H9 (cell line): Measurements from ENCODE around the gene CAVIN3. TPM values are rescaled to one million over a fixed set of nuclear protein-coding genes. Genes with fewer than 3 reads are reported as not detected.
"Not testable (repeated sequence)": the region's sequence is repeated elsewhere in the genome, so short reads cannot be mapped to it uniquely, and the experiment has no call there.

ENCODE experiments used
- DNase-seq: peaks from one replicate; pipeline ENCODE4 v3.0.0-alpha.2; 2017
- H2AFZ ChIP-seq: one replicate; pipeline ENCODE4 v1.6.1; 2013; ENCODE audit warnings: mild to moderate bottlenecking, low read length, control low read depth, moderate library complexity
- H2AK5ac ChIP-seq: 2 replicates; pipeline ENCODE4 v1.6.1; 2013; ENCODE audit warnings: low read length, control low read depth, mixed read lengths; ENCODE audit not compliant: insufficient read length
- H2BK120ac ChIP-seq: one replicate; pipeline ENCODE4 v1.6.1; 2013; ENCODE audit warnings: low read depth, mild to moderate bottlenecking, low read length, control low read depth, inconsistent platforms; ENCODE audit not compliant: poor library complexity, severe bottlenecking
- H2BK12ac ChIP-seq: 2 replicates; pipeline ENCODE4 v1.6.1; 2013; ENCODE audit warnings: low read length, control low read depth, mixed read lengths, low read depth; ENCODE audit not compliant: insufficient read length
- H2BK15ac ChIP-seq: 2 replicates; pipeline ENCODE4 v1.6.1; 2013; ENCODE audit warnings: low read depth, low read length, control low read depth
- H2BK20ac ChIP-seq: one replicate; pipeline ENCODE4 v1.6.1; 2013; ENCODE audit warnings: low read depth, mild to moderate bottlenecking, low read length, control low read depth, inconsistent platforms; ENCODE audit not compliant: poor library complexity, severe bottlenecking
- H2BK5ac ChIP-seq: 2 replicates; pipeline ENCODE4 v1.6.1; 2013; ENCODE audit warnings: low read length, control low read depth, mixed read lengths; ENCODE audit not compliant: insufficient read length
- H3K14ac ChIP-seq: 2 replicates; pipeline ENCODE4 v1.6.1; 2013; ENCODE audit warnings: low read length, control low read depth; ENCODE audit not compliant: insufficient read depth
- H3K18ac ChIP-seq: 2 replicates; pipeline ENCODE4 v1.6.1; 2013; ENCODE audit warnings: low read depth, mild to moderate bottlenecking, mixed read lengths, low read length, control low read depth; ENCODE audit not compliant: insufficient read length
- H3K23ac ChIP-seq: 2 replicates; pipeline ENCODE4 v1.6.1; 2013; ENCODE audit warnings: low read length, control low read depth, mixed read lengths, low read depth; ENCODE audit not compliant: insufficient read length
- H3K23me2 ChIP-seq: 2 replicates; pipeline ENCODE4 v1.6.1; 2013; ENCODE audit warnings: low read depth, mild to moderate bottlenecking, mixed read lengths, low read length, control low read depth; ENCODE audit not compliant: insufficient read length, poor library complexity, severe bottlenecking
- H3K27ac ChIP-seq: 2 replicates; pipeline ENCODE4 v1.5.1; 2013; ENCODE audit warnings: low read length, control low read depth, mixed read lengths, low read depth; ENCODE audit not compliant: insufficient read length
- H3K27me3 ChIP-seq: 2 replicates; pipeline ENCODE4 v1.6.1; 2013; ENCODE audit warnings: low read length, control low read depth, inconsistent platforms; ENCODE audit not compliant: insufficient read depth
- H3K4ac ChIP-seq: 2 replicates; pipeline ENCODE4 v1.6.1; 2013; ENCODE audit warnings: low read depth, mild to moderate bottlenecking, control low read depth, inconsistent platforms, low read length, moderate library complexity
- H3K4me1 ChIP-seq: 2 replicates; pipeline ENCODE4 v1.6.1; 2013; ENCODE audit warnings: low read length, control low read depth, inconsistent platforms; ENCODE audit not compliant: insufficient read depth
- H3K4me2 ChIP-seq: 2 replicates; pipeline ENCODE4 v1.6.1; 2013; ENCODE audit warnings: low read length, control low read depth, mixed read lengths; ENCODE audit not compliant: insufficient read length, insufficient read depth
- H3K56ac ChIP-seq: 2 replicates; pipeline ENCODE4 v1.6.1; 2013; ENCODE audit warnings: low read depth, mild to moderate bottlenecking, mixed read lengths, low read length, control low read depth; ENCODE audit not compliant: insufficient read length
- H3K79me1 ChIP-seq: 2 replicates; pipeline ENCODE4 v1.6.1; 2013; ENCODE audit warnings: low read depth, mild to moderate bottlenecking, moderate library complexity, low read length, control low read depth, inconsistent platforms; ENCODE audit not compliant: insufficient read depth, poor library complexity, severe bottlenecking
- H3K79me2 ChIP-seq: 2 replicates; pipeline ENCODE4 v1.6.1; 2013; ENCODE audit warnings: low read length, control low read depth, inconsistent platforms; ENCODE audit not compliant: insufficient read depth
- H3K9ac ChIP-seq: 2 replicates; pipeline ENCODE4 v1.6.1; 2013; ENCODE audit warnings: low read length, control low read depth, mixed read lengths; ENCODE audit not compliant: insufficient read length; ENCODE audit errors: extremely low read depth
- H3K9me3 ChIP-seq: one replicate; pipeline ENCODE4 v1.6.1; 2013; ENCODE audit warnings: low read depth, low read length, inconsistent platforms; ENCODE audit not compliant: control insufficient read depth
- H3T11ph ChIP-seq: one replicate; pipeline ENCODE4 v1.6.1; 2013; ENCODE audit warnings: mild to moderate bottlenecking, low read length, control low read depth, inconsistent platforms
- H4K20me1 ChIP-seq: one replicate; pipeline ENCODE4 v1.6.1; 2013; ENCODE audit not compliant: control insufficient read depth, insufficient read length, insufficient read depth
- H4K5ac ChIP-seq: 2 replicates; pipeline ENCODE4 v1.6.1; 2013; ENCODE audit warnings: low read depth, mild to moderate bottlenecking, mixed read lengths, low read length, control low read depth; ENCODE audit not compliant: insufficient read length
- H4K8ac ChIP-seq: replicated peaks from 2 replicates; pipeline ENCODE4 v1.6.1; 2013; ENCODE audit warnings: low read length, control low read depth, mixed read lengths, low read depth; ENCODE audit not compliant: insufficient read length
- H4K91ac ChIP-seq: 2 replicates; pipeline ENCODE4 v1.6.1; 2013; ENCODE audit warnings: low read depth, mild to moderate bottlenecking, moderate library complexity, mixed read lengths, low read length, control low read depth; ENCODE audit not compliant: insufficient read length
- H3K27ac Mint-ChIP-seq, 3 experiments: 2 replicates in 2 of 3; 3 replicates in 1 of 3; pipeline ENCODE4 v1.8.0; 2020 to 2021; ENCODE audit warnings: mixed read lengths in 3 of 3, mild to moderate bottlenecking in 1 of 3, moderate library complexity in 1 of 3
- H3K27me3 Mint-ChIP-seq: 2 replicates; pipeline ENCODE4 v1.8.0; 2021; ENCODE audit warnings: low read depth, mild to moderate bottlenecking, moderate library complexity, mixed read lengths
- H3K36me3 Mint-ChIP-seq, 3 experiments: 2 replicates in 2 of 3; 3 replicates in 1 of 3; pipeline ENCODE4 v1.8.0; 2020 to 2021; ENCODE audit warnings: low read depth in 3 of 3, mixed read lengths in 3 of 3; ENCODE audit not compliant: insufficient read depth in 1 of 3
- H3K4me1 Mint-ChIP-seq, 2 experiments: 2 replicates each; pipeline ENCODE4 v1.8.0; 2020; ENCODE audit warnings: mixed read lengths in 2 of 2
- H3K4me3 Mint-ChIP-seq, 2 experiments: 2 replicates in 1 of 2; 3 replicates in 1 of 2; pipeline ENCODE4 v1.8.0; 2020 to 2021; ENCODE audit warnings: mild to moderate bottlenecking in 2 of 2, mixed read lengths in 2 of 2, moderate library complexity in 1 of 2
- H3K9me3 Mint-ChIP-seq, 2 experiments: 2 replicates in 1 of 2; 3 replicates in 1 of 2; pipeline ENCODE4 v1.8.0; 2020; ENCODE audit warnings: mild to moderate bottlenecking in 2 of 2, mixed read lengths in 2 of 2, moderate library complexity in 1 of 2
- WGBS: extraction: QIAGEN DNeasy Blood & Tissue Kit; methylation state at CpG from one replicate; pipeline ENCODE4 v1.1.7; 2013; ENCODE audit warnings: missing lambda C conversion rate, low lambda C conversion rate, mixed read lengths; ENCODE audit not compliant: insufficient read length; ENCODE audit errors: extremely low coverage; 5-methylcytosine and 5-hydroxymethylcytosine counted together
- total RNA-seq: library from RNA; stranded (reverse); gene quantifications from 2 replicates; pipeline ENCODE4 v1.2.1, GENCODE V29; 2021
- TF ChIP-seq, protein P1 (sequence below): fragments of 200-600 bp; sonication (generic); conservative IDR thresholded peaks from 3 replicates; pipeline ENCODE4 v1.8.0; 2021; ENCODE audit warnings: antibody characterized with exemption, mild to moderate bottlenecking

Gene CAVIN3
- total RNA-seq, 1 experiment from 2014 or later: 60.0 TPM

DNA sequence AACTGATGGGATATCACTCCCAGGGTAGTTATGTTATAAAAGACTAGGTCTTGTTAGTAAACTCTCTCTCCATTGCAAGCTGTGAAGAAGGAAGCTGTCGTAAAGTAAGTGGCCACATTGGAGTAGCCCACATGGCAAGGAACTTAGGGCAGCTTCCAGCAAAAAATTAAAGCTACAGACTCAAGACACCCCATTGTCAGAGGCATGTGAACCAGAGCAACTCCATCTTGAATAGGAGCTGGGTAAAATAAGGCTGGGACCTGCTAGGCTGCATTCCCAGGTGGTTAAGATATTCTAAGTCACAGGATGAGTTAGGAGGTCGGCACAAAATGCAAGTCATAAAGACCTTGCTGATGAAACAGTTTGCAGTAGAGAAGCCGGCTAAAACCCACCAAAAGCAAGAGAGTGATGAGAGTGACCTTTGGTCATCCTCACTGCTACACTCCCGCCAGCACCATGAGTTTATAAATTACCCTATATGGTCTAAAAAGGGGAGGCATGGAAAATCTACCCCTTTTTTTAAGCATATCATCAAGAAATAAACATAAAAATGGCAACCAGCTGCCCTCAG lies 36.8 kb downstream of the CAVIN3 start:
- H3K79me2 ChIP-seq: no peaks in the 10 kb centered on the region
- H3K27ac Mint-ChIP-seq: no peak overlapping the region
- no peak overlapping the region for H2BK20ac ChIP-seq
- H3K9me3 Mint-ChIP-seq: no peaks in the 10 kb centered on the region; a peak in 1 of 5 replicates
- no peak overlapping the region for H3T11ph ChIP-seq
- H3K4ac ChIP-seq: no peak overlapping the region
- no peak overlapping the region for H2BK12ac ChIP-seq
- no peak overlapping the region for H3K4me2 ChIP-seq
- H3K18ac ChIP-seq: no peak overlapping the region
- no peak for DNase-seq
- H3K4me3 Mint-ChIP-seq: no peak overlapping the region
- peaks cover 16% of the 10 kb centered on the region; the same call in 1 of the 2 replicates for H3K27me3 ChIP-seq
- no peak overlapping the region for H4K5ac ChIP-seq
- no peaks in the 10 kb centered on the region for H3K23me2 ChIP-seq
- H4K20me1 ChIP-seq: no peaks in the 10 kb centered on the region
- no peaks in the 10 kb centered on the region for H3K79me1 ChIP-seq
- no peak overlapping the region for H3K23ac ChIP-seq
- H3K56ac ChIP-seq: no peak overlapping the region
- H3K27me3 Mint-ChIP-seq: peaks cover 98% of the 10 kb centered on the region
- H2AK5ac ChIP-seq: no peak overlapping the region
- no peak overlapping the region for H4K8ac ChIP-seq
- no peak overlapping the region for H3K27ac ChIP-seq
- no peaks in the 10 kb centered on the region for H3K4me1 ChIP-seq
- TF ChIP-seq, protein P1, sequence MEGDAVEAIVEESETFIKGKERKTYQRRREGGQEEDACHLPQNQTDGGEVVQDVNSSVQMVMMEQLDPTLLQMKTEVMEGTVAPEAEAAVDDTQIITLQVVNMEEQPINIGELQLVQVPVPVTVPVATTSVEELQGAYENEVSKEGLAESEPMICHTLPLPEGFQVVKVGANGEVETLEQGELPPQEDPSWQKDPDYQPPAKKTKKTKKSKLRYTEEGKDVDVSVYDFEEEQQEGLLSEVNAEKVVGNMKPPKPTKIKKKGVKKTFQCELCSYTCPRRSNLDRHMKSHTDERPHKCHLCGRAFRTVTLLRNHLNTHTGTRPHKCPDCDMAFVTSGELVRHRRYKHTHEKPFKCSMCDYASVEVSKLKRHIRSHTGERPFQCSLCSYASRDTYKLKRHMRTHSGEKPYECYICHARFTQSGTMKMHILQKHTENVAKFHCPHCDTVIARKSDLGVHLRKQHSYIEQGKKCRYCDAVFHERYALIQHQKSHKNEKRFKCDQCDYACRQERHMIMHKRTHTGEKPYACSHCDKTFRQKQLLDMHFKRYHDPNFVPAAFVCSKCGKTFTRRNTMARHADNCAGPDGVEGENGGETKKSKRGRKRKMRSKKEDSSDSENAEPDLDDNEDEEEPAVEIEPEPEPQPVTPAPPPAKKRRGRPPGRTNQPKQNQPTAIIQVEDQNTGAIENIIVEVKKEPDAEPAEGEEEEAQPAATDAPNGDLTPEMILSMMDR: no peak
- H2AFZ ChIP-seq: no peak overlapping the region
- H3K36me3 Mint-ChIP-seq: no peaks in the 10 kb centered on the region
- no peak overlapping the region for H2BK120ac ChIP-seq
- peaks cover 29 to 33% of the 10 kb centered on the region in 2 experiments for H3K4me1 Mint-ChIP-seq
- no CpG with 5 or more reads among the region's 4 CpGs for WGBS
- H3K9me3 ChIP-seq: no peaks in the 10 kb centered on the region
- H3K9ac ChIP-seq: no peak overlapping the region
- H2BK15ac ChIP-seq: no peak overlapping the region
- H2BK5ac ChIP-seq: no peak overlapping the region
- H4K91ac ChIP-seq: no peak overlapping the region
- no peak overlapping the region for H3K14ac ChIP-seq

DNA sequence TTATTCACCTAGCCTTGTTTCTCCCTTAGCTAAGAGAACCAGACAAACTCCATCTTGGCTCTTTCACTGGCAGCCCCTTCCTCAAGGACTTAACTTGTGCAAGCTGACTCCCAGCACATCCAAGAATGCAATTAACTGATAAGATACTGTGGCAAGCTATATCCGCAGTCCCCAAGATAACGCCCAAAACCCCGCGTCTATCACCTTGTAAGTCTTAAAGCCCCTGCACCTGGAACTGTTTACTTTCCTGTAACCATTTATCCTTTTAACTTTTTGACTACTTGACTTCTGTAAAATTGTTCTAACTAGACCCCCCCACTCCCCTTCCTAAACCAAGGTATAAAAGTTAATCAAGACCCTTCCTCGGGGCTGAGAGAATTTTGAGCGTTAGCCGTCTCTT lies 39.5 kb downstream of the CAVIN3 start:
- not testable (repeated sequence) for H3K9ac ChIP-seq, H3K4me3 Mint-ChIP-seq, H3K23ac ChIP-seq, H2BK120ac ChIP-seq, H3K9me3 ChIP-seq, DNase-seq, H3K9me3 Mint-ChIP-seq, H3K36me3 Mint-ChIP-seq, H3K27ac ChIP-seq, H4K20me1 ChIP-seq, H4K91ac ChIP-seq, H3K18ac ChIP-seq, H2BK15ac ChIP-seq, H3K79me2 ChIP-seq, H3K4ac ChIP-seq, H3K79me1 ChIP-seq, H4K8ac ChIP-seq, H3K4me1 ChIP-seq, H2BK20ac ChIP-seq, H2BK12ac ChIP-seq, H3K14ac ChIP-seq, H2AK5ac ChIP-seq, H3T11ph ChIP-seq, H3K4me2 ChIP-seq, H3K56ac ChIP-seq, H2AFZ ChIP-seq, H4K5ac ChIP-seq, H3K23me2 ChIP-seq, H2BK5ac ChIP-seq
- WGBS: no CpG with 5 or more reads among the region's 7 CpGs
- H3K4me1 Mint-ChIP-seq: peaks cover 21 to 33% of the 10 kb centered on the region in 2 experiments
- peak overlapping the region in 1 of 3 experiments; percentile 10; a peak in 1 of 7 replicates for H3K27ac Mint-ChIP-seq
- peaks cover 94% of the 10 kb centered on the region for H3K27me3 Mint-ChIP-seq
- peaks cover 16% of the 10 kb centered on the region; the same call in 1 of the 2 replicates for H3K27me3 ChIP-seq
